WERI-Rb-1 (cell line): ENCODE results near the gene ADAMTS18.

ENCODE experiments used
- DNase-seq: peaks from one replicate; pipeline ENCODE4 v3.0.0-alpha.2; 2020
- H3K27ac ChIP-seq: fragments of 250-450 bp; sonication (Bioruptor Pico); 2 replicates; pipeline ENCODE4 v1.5.1; 2020; ENCODE audit warnings: mild to moderate bottlenecking, moderate library complexity
- H3K27me3 ChIP-seq: fragments of 250-450 bp; sonication (Bioruptor Pico); 2 replicates; pipeline ENCODE4 v1.5.1; 2021; ENCODE audit warnings: mild to moderate bottlenecking, low read depth, moderate library complexity; ENCODE audit not compliant: insufficient read depth, severe bottlenecking
- H3K36me3 ChIP-seq: fragments of 250-450 bp; sonication (Bioruptor Pico); 2 replicates; pipeline ENCODE4 v1.5.1; 2020; ENCODE audit warnings: mild to moderate bottlenecking, moderate library complexity
- H3K4me3 ChIP-seq: 2 replicates; pipeline ENCODE4 v1.5.1; 2011; ENCODE audit warnings: low read depth, mild to moderate bottlenecking, control low read depth, low read length
- H3K9me3 ChIP-seq: fragments of 250-450 bp; sonication (Bioruptor Pico); 2 replicates; pipeline ENCODE4 v1.5.1; 2021; ENCODE audit warnings: mild to moderate bottlenecking, moderate library complexity; ENCODE audit not compliant: severe bottlenecking
- CTCF ChIP-seq: IDR thresholded peaks from 2 replicates; pipeline ENCODE4 v1.5.1; 2011; ENCODE audit warnings: low read depth, mild to moderate bottlenecking, control low read depth, inconsistent platforms, low read length

The ADAMTS18 gene

GRCh38 chr16:77409311-77409710, 25.5 kb downstream of the ADAMTS18 start:
- DNase-seq = no peak
- Histone ChIP-seq H3K4me3 (no peak overlapping the region), H3K27me3 (no peaks in the 10 kb centered on the region), H3K9me3 (peaks cover 3% of the 10 kb centered on the region), H3K36me3 (no peaks in the 10 kb centered on the region), H3K27ac (no peak overlapping the region)
- TF ChIP-seq CTCF = no peak

GRCh38 chr16:77408607-77409006, 26.2 kb downstream of the ADAMTS18 start:
- H3K9me3 ChIP-seq = peaks cover 3% of the 10 kb centered on the region
- no peaks in the 10 kb centered on the region for H3K36me3 ChIP-seq
- no peak overlapping the region for H3K27ac ChIP-seq
- no peak overlapping the region for H3K4me3 ChIP-seq
- DNase-seq = no peak
- no peaks in the 10 kb centered on the region for H3K27me3 ChIP-seq
- no peak for TF ChIP-seq CTCF

GRCh38 chr16:77406680-77407079, 28.2 kb downstream of the ADAMTS18 start:
- DNase-seq = no peak
- Histone ChIP-seq H3K27ac (no peak overlapping the region), H3K9me3 (peaks cover 3% of the 10 kb centered on the region), H3K27me3 (no peaks in the 10 kb centered on the region), H3K4me3 (no peak overlapping the region), H3K36me3 (no peaks in the 10 kb centered on the region)
- TF ChIP-seq CTCF = 0 out of 2 replicates have a peak, but pooled peaks have one; percentile 12

- no peak for TF ChIP-seq CTCF
- DNase-seq = no peak
- Histone ChIP-seq H3K4me3 (no peak overlapping the region), H3K27ac (no peak overlapping the region), H3K27me3 (no peaks in the 10 kb centered on the region), H3K9me3 (peaks cover 3% of the 10 kb centered on the region), H3K36me3 (no peaks in the 10 kb centered on the region)
Measured at GRCh38 chr16:77404775-77405174, 30.1 kb downstream of the ADAMTS18 start.

GRCh38 chr16:77403732-77404131, 31.1 kb downstream of the ADAMTS18 start:
- Histone ChIP-seq H3K9me3 (peaks cover 3% of the 10 kb centered on the region), H3K27me3 (no peaks in the 10 kb centered on the region), H3K36me3 (no peaks in the 10 kb centered on the region), H3K27ac (no peak overlapping the region), H3K4me3 (no peak overlapping the region)
- no peak for TF ChIP-seq CTCF
- no peak for DNase-seq

- TF ChIP-seq CTCF = no peak
- H3K27ac ChIP-seq = no peak overlapping the region
- H3K4me3 ChIP-seq = no peak overlapping the region
- DNase-seq = no peak
- no peaks in the 10 kb centered on the region for H3K27me3 ChIP-seq
- peaks cover 3% of the 10 kb centered on the region for H3K9me3 ChIP-seq
- no peaks in the 10 kb centered on the region for H3K36me3 ChIP-seq
Measured at GRCh38 chr16:77402672-77403071, 32.2 kb downstream of the ADAMTS18 start.
